ENCODE data around the gene BAHCC1.

Gene BAHCC1

DNA sequence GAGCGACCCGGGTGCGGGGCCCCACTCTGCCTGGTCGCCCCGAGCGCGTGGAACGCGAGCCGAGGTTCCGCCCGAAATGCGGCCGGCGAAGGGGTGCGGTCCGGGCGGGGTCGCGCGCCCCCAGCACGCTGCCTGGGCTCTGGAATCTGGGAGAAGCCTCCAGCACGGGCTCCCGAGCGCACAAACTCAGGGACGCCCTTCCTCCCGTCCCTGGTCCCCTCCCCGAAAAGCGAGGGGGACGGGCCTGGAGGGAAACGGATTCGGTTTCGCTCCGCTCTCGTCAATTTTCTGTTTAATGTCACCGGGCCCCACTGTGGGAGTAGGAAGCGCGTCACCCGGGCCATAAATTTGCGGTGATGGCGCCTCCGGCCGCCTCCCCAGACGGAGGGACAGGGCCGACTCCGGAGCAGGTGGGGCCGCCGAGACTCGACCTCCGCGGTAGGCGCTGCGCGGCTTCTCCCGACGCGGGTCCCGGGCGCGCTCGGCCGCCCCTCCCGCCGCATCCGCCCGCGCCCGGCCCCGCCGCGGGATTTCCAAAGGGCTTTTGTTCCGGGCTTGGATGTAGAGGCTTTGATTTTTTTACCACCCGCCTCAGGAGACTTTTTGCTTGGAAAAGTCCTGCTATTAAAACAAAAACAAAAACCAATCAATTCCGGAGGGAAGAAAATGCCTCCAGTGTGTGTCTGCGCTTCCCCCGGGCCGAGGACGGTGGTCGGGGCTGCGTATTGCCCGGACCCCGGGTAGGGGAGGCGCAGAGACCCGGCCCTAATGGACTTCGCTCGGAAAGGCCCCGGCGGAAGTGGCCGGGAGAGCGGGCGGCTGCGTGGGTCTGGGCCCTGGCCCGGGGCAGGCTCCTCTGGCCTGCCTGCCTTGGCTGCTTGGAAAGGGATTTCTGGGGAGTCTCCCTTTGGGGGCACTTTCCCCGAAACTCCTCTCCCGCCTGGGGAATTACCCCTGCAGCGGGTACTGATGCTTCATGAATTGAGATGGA is 7.9 kb upstream of the BAHCC1 start:
- no peak for DNase-seq

DNA sequence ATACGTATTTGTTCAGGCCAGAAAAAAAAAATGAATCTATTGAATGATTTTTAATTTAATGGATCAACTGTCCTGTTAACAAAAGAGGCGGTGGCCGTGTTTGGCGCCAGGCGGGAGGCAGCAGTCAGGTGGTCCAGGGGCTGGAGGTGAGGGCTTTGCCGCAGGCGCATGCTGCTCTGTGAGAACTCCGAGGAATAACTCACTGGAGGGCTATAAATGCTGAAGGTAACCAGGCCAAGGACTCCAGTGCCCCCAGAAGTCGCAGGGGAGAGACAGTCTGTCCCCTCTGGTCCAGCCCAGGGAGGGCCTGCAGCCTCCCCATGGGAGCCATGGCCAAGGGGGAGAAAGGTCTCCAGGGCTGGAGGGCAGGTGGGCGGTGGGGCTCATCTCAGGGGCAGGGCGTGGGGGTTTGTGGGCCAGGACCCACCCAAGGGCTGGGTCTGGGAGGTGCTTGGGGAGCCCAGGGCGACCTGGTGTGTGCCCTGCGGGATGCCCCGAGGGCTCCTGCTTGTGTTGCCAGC is 7.1 kb upstream of the BAHCC1 start:
- DNase-seq: no peak

GRCh38 chr17:81388612-81389367 is 6.5 kb upstream of the BAHCC1 start:
- no peak for DNase-seq

DNA sequence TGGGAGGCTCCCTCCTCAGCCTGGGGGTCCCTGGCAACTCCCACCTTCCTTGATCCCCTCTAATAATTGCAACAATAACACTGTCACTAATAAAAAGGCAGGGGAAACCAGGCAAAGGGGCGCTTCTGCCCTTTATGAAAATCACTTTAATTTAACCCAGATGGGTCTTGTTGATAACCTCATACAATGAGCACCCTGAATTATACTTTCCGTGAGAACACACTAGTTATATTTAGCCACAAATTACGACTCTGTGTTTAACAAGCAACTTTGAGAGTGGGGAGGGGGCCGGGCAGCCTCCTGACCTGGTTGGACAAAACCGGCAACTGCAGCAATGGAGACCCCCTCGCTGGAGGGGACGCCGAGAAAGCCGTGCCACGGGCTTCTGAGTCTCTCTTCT is 5.7 kb upstream of the BAHCC1 start:
- DNase-seq: no peak

DNA sequence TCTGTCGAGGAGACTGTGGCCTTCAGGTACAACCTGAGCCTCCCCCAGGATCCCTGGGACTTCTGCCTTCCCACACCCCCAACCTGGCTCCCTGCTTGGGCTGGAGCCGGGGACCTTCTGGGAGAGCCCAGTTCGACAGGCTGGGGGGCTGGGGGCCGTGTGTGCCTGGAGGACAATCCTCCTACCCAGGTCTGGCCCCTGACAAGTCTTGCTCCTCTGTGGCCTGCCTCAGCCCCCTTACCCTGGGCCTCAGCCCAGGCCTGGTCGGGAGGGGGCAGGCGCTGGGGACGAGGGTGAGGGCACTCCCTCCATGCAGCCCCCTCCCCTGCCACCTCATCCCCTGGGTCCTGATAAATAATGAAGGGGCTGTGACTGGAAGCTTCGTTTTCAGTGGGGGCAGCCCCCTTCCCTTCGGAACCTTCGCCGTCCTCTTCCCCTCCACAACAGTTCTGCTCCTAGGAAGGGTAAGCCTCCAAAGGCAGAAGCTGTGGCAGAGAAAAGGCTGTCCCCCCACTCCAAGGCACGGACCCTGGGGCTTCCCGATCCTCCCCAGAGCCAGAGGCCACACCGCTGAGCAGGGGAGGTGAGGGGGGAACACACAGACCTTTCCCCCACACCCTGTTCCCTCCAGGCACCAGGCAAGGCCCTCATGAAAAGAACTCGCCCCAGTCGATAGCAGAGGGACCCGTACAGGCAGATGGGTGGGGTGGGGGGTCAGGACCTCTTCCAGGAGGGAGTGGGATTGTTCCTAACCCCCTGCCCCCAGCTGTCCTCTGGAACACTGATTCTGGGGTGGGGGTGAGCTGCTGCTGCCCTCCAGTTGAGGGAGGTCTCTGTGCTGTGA is 5.0 kb upstream of the BAHCC1 start:
- DNase-seq: no peak

DNA sequence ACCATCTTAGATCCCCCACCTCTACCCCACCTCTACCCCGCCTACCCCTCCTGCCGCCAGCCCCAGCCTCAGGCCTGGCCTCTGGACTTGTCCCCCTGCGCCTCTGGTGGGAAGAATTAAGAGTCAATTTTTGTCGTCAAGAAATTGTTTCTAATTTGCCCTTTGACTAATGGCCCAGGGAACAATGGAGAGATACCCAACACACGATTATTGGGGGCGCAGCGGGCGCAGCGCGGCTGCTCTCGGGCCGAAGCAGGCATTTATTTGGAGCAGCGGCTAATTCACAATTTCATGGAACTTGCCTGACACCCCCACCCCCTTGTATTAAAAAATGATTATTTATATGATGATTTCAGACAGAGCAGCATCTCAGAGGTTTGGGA is 4.4 kb upstream of the BAHCC1 start:
- DNase-seq: no peak

DNA sequence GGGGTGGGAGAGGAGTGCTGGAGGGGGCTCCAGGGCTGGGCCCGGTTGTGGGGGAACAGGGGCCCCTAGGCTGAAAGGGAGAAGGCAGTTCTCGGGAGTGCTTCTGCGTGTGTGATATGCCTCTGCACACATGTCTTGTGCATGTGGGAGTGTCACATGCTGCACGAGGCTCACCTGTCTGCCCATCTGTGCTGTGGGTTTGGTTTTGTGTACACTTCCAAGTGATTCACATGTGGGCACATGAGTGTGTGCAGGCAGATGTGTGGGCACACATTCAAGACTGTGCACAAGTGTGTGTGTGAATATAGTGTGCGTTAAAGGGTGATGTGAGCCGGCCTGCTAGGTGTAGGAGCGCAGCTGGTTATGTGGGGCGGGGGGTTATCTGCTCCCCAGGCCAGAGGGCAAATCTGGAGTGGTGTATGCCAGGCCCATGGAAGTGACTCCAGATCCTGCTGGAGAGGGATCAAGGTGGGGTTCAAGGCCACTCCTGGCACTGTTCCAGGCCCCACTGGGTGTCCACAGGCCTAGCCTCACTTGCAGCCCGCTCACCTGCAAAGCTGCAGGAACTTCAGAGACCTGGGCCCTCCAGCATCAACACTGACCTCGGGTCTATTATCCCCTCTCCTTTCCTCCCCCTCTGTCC is 3.8 kb upstream of the BAHCC1 start:
- DNase-seq: no peak

- no peak for DNase-seq
These were observed 3.0 kb upstream of the BAHCC1 start for GRCh38 chr17:81391936-81392908.

GRCh38 chr17:81392909-81393654 is 2.2 kb upstream of the BAHCC1 start:
- no peak for DNase-seq

GRCh38 chr17:81393684-81394376 is 1.4 kb upstream of the BAHCC1 start:
- peak; percentile 99 for DNase-seq

DNA sequence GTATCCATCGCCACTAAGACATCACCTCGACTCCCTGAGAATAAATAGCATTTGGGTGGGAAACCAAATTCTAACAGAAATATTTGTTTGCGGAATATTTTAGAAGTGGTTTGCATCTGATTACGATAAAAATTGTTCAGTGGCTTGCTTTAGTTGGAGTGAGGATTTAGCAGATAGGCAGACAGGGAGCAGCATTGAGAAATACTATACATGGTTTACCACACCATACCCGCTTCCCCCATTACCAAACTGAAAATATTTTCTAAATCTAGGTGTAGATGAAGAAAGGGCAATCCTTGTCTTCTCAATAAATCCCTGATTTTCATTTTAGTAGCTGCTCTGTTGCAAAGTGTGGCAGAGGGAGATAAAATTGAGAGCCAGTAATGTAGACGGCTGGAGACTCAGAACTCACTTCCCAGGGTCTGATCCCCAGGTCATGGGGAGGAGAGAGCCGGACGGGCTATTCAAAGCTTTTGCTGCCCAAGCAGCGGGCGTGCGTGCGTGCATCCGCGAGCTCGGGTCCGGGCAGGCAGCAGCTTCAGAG is 808 bp upstream of the BAHCC1 start:
- DNase-seq: peak; percentile 59

DNA sequence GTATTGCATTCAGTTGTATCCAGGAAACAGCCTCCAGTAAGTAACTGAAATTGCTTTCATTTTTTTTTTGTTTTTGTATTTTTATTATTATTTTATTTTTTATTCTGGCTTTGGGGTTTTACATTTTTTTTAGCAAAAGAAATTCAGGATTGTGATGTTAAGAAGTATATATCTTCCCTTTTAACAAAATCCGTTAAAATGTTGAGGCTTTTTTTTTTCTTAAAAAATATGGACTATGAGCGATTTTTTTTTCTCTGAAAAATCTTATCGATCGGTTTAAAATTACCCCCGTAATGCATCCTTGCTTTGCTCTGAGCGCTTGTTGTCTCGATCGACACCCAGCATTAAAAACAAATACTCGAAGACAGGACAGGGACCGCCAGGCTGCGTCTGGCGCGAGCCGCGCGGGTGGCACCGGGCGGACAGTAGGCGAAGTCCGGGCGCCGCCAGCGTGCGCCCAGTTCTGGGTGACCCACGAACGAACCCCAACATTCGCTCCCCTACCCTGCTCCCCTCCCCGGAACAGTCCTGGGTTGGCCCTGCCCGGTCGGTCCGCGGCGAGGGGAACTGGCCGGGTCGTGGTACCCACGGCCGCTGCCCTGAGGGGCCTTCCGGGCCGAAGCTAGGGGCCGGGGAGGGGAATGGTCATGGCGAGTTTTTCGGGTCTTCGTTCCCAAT is 482 bp downstream of the BAHCC1 start:
- DNase-seq: no peak

DNA sequence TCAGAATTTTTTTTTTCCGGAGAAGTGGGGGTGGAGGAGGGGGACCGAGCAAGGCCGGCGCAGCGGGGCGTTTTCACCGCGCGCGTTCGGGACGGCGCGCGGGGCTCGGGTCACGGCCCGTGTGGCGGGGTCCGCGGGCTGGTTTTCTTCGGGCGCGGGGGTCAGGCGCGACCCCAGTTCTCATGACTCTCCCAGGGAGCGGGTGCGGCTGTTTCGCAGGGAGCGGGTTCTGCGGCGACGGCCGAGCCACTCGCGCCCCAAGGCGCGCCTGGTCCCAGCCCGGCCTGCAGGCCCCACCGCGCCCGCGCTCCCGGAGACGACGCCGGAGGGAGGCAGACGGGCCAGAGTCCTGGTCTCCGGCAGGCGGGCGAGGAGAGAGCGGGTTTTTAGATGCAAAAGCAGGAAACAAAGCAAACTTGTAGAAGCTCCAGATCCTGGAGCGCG is 1.0 kb downstream of the BAHCC1 start:
- no peak for DNase-seq

GRCh38 chr17:81396722-81397313 is 1.6 kb downstream of the BAHCC1 start:
- DNase-seq: peak; percentile 58

GRCh38 chr17:81397314-81398175 is 2.3 kb downstream of the BAHCC1 start:
- DNase-seq: peak; percentile 75

GRCh38 chr17:81398176-81398831 is 3.0 kb downstream of the BAHCC1 start:
- peak; percentile 51 for DNase-seq
